HG02870 (cell line): ENCODE data around the gene ANKRD16.

Experiments used
- ATAC-seq: cut with Tn5 transposase; IDR thresholded peaks from one replicate; pipeline ENCODE4 v1.9.1; 2021; ENCODE audit warnings: mild to moderate bottlenecking, moderate library complexity; ENCODE audit not compliant: unreplicated experiment

ANKRD16 gene

DNA sequence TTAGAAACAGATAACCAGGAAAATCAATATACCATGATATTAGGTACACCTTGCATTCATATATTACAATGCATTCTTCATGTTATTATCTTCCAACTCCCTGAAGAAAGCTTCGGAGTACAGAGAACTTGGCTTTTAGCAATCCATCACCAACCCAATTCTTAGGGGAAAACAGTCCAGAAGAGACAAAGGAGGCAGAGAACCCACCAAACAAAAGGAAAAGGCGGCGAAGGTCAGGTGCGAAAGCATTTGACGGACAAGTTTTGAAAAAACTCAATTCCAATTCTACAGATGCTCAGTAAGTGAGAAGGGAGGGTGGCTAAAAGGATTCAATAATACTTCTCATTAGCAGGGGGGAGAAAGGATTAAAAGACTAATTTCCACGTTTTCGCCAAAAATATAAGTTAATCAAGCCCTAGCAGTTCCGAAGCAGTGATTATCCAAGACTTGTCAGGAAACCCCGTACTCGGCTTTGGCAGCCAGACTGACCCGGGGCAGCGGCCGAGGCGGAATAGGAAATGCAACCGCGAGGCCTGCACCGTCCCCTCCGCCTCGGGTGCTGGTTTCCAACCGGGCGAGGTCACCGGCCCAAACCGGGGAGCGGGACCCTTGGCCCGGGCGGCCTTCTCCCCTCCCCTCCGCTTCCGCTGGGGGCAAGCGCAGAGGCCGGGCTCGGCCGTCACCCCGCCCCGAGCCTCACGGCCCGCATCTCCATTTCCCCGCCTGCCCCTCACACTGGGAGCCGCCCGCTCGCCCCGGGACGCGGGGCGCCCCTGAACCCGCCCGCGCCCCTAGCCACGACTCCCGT is 77.2 kb downstream of the ANKRD16 start:
- peak; percentile 24 for ATAC-seq
